Choroid plexus epithelial cell (primary cell): ENCODE results near the gene RCVRN.

ENCODE experiments used
- DNase-seq: peaks from one replicate; pipeline ENCODE4 v3.0.0-alpha.2; 2010; ENCODE audit warnings: low read depth
- H3K4me3 ChIP-seq: 2 replicates; pipeline ENCODE4 v1.5.1; 2011; ENCODE audit warnings: low read depth, mild to moderate bottlenecking, control low read depth, low read length, moderate library complexity
- CTCF ChIP-seq: conservative IDR thresholded peaks from 2 replicates; pipeline ENCODE4 v1.5.1; 2011; ENCODE audit warnings: low read depth, mild to moderate bottlenecking, control low read depth, inconsistent platforms, low read length, moderate library complexity

Gene RCVRN

GRCh38 chr17:9917131-9917530 lies 12.1 kb upstream of the RCVRN start:
- DNase-seq = no peak
- no peak for TF ChIP-seq CTCF
- H3K4me3 ChIP-seq = no peak overlapping the region

- DNase-seq = no peak
- no peak overlapping the region for H3K4me3 ChIP-seq
- TF ChIP-seq CTCF = no peak
Measured at GRCh38 chr17:9916108-9916507, 11.0 kb upstream of the RCVRN start.

GRCh38 chr17:9913476-9913875 lies 8.4 kb upstream of the RCVRN start:
- DNase-seq = no peak
- H3K4me3 ChIP-seq = no peak overlapping the region
- TF ChIP-seq CTCF = no peak

- no peak for DNase-seq
- no peak overlapping the region for H3K4me3 ChIP-seq
- TF ChIP-seq CTCF = no peak
Measured at GRCh38 chr17:9912121-9913099, 7.3 kb upstream of the RCVRN start.

- no peak for TF ChIP-seq CTCF
- no peak for DNase-seq
- H3K4me3 ChIP-seq = no peak overlapping the region
Measured at GRCh38 chr17:9911089-9911488, 6.0 kb upstream of the RCVRN start.

- H3K4me3 ChIP-seq = no peak overlapping the region
- TF ChIP-seq CTCF = no peak
- no peak for DNase-seq
Measured at GRCh38 chr17:9908649-9909042, 3.6 kb upstream of the RCVRN start.
